Vagina (tissue), 2 donors: ENCODE measurements around the gene DPYD. TPM values are rescaled to one million over a fixed set of nuclear protein-coding genes. Genes with fewer than 3 reads are reported as not detected.

Source experiments
- DNase-seq, 2 donors: peaks; one replicate each; pipeline ENCODE4 v3.0.0-alpha.2; 2017; ENCODE audit errors: extremely low spot score in 2 of 2
- H3K27ac ChIP-seq: fragments of 200-600 bp; sonication (generic); one replicate; pipeline ENCODE4 v1.5.1; 2019
- H3K27me3 ChIP-seq: fragments of 200-600 bp; sonication (generic); one replicate; pipeline ENCODE4 v1.5.1; 2019
- H3K36me3 ChIP-seq, 2 donors: fragments of 200-600 bp; sonication (generic); one replicate each; pipeline ENCODE4 v1.5.1; 2017 to 2019
- H3K4me1 ChIP-seq: fragments of 200-600 bp; sonication (generic); one replicate; pipeline ENCODE4 v1.5.1; 2019
- H3K4me3 ChIP-seq, 2 donors: fragments of 200-600 bp; sonication (generic); 1 replicate in 1 of 2; 2 replicates in 1 of 2; pipeline ENCODE4 v1.5.1; 2016 to 2019
- H3K9me3 ChIP-seq: fragments of 200-600 bp; sonication (generic); one replicate; pipeline ENCODE4 v1.5.1; 2019
- CTCF ChIP-seq, 3 experiments: fragments of 450-650 bp in 2 of 3; fragments of 200-600 bp in 1 of 3; sonication (generic) in 1 of 3; IDR thresholded peaks; one replicate each; pipeline ENCODE4 v1.5.1; 2017 to 2019; ENCODE audit warnings: antibody characterized with exemption in 3 of 3, mild to moderate bottlenecking in 2 of 3, moderate library complexity in 2 of 3
- POLR2A ChIP-seq, 2 donors: fragments of 450-650 bp; IDR thresholded peaks; one replicate each; pipeline ENCODE4 v1.6.1; 2017; ENCODE audit warnings: antibody characterized with exemption in 2 of 2, mild to moderate bottlenecking in 2 of 2, moderate library complexity in 2 of 2
- POLR2AphosphoS5 ChIP-seq, 2 donors: sonication (generic); formaldehyde crosslinking; IDR thresholded peaks; one replicate each; pipeline ENCODE4 v1.9.0; 2017; ENCODE audit warnings: antibody characterized with exemption in 2 of 2, mild to moderate bottlenecking in 2 of 2, low read depth in 1 of 2; ENCODE audit not compliant: insufficient read depth in 1 of 2
- intact Hi-C: fragments of 100-400 bp; cut with DNase I; formaldehyde crosslinking; loops from one replicate; pipeline ENCODE4 v1.15.1; 2023
- total RNA-seq: library from RNA; depleted of rRNA; stranded (reverse); fragments of >200 nt; gene quantifications from one replicate; pipeline ENCODE4 v1.2.3, GENCODE V29; 2016

DPYD gene
- total RNA-seq, 1 donor from 2014 or later = 45.7 TPM

- Histone ChIP-seq H3K36me3 (no peaks in the 10 kb centered on the region), H3K27ac (no peak overlapping the region), H3K27me3 (no peaks in the 10 kb centered on the region), H3K9me3 (no peaks in the 10 kb centered on the region), H3K4me3 (no peak overlapping the region), H3K4me1 (no peaks in the 10 kb centered on the region)
- TF ChIP-seq CTCF (IDR thresholded peaks at IDR 0.05) (no peak), POLR2A (IDR thresholded peaks at IDR 0.05) (no peak), POLR2AphosphoS5 (IDR thresholded peaks at IDR 0.05; ENCODE audit: insufficient read depth in 1 of 2, low read depth in 1 of 2) (no peak)
- DNase-seq = no peak
- intact Hi-C loops = no loop called here
Measured at GRCh38 chr1:97112442-97112841, 808.4 kb downstream of the DPYD start.

GRCh38 chr1:97108179-97108578 is 812.7 kb downstream of the DPYD start:
- Histone ChIP-seq H3K27ac (no peak overlapping the region), H3K36me3 (no peaks in the 10 kb centered on the region), H3K27me3 (no peaks in the 10 kb centered on the region), H3K4me3 (no peak overlapping the region), H3K4me1 (no peaks in the 10 kb centered on the region), H3K9me3 (no peaks in the 10 kb centered on the region)
- no peak for TF ChIP-seq POLR2AphosphoS5 (IDR thresholded peaks at IDR 0.05; ENCODE audit: insufficient read depth in 1 of 2, low read depth in 1 of 2)
- TF ChIP-seq POLR2A (IDR thresholded peaks at IDR 0.05) = no peak
- no peak for TF ChIP-seq CTCF (IDR thresholded peaks at IDR 0.05)
- intact Hi-C loops = no loop called here
- no peak for DNase-seq

DNA sequence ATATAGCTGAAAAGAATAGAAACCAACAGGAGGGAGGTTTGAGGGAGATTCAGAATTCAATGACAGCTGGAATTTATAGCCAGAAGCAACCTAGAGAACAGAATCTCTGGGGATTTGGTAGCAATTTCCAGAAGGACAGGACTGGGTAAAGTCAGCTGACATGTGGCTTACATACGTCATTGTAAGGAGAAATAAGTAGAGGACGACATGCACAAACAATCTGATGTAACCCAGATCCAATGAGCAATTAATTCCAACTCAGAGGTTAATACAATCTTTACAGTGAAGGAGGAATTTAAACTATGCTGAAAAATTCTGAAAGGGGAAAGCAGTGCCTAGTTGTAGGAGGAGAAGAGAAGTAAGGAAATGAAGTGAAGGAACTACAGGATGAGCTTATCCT is 815.3 kb downstream of the DPYD start:
- no peak overlapping the region for H3K4me3 ChIP-seq
- no peak overlapping the region for H3K27ac ChIP-seq
- no peak for DNase-seq
- intact Hi-C loops = no loop called here
- H3K4me1 ChIP-seq = no peaks in the 10 kb centered on the region
- no peaks in the 10 kb centered on the region for H3K27me3 ChIP-seq
- H3K9me3 ChIP-seq = no peaks in the 10 kb centered on the region
- H3K36me3 ChIP-seq = no peaks in the 10 kb centered on the region
- TF ChIP-seq POLR2AphosphoS5 (IDR thresholded peaks at IDR 0.05; ENCODE audit: insufficient read depth in 1 of 2, low read depth in 1 of 2) (no peak), CTCF (IDR thresholded peaks at IDR 0.05) (no peak), POLR2A (IDR thresholded peaks at IDR 0.05) (no peak)

DNA sequence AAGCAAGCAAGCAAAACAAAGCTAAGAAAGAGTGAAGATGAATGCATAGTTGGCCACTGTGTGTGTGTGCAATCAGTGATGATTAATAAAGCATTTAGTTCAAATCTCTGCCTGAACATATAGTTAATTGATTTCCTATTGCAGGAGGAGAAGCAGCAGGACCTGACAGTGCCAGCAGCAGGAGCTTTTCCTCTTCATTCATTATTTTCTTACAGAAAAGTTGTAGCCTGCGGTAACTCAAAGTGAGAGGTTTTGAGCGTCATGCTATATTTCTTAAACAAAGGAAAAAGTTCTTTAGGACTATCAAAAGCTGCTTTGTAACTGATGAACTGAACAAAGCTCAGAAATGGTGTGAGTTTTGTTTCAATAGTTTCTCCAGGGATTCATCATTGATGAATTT is 819.3 kb downstream of the DPYD start:
- no peak overlapping the region for H3K27ac ChIP-seq
- intact Hi-C loops = no loop called here
- no peaks in the 10 kb centered on the region for H3K27me3 ChIP-seq
- no peaks in the 10 kb centered on the region for H3K9me3 ChIP-seq
- H3K36me3 ChIP-seq = no peaks in the 10 kb centered on the region
- no peak for DNase-seq
- no peak overlapping the region for H3K4me3 ChIP-seq
- TF ChIP-seq CTCF (IDR thresholded peaks at IDR 0.05) = no peak
- no peak for TF ChIP-seq POLR2A (IDR thresholded peaks at IDR 0.05)
- no peaks in the 10 kb centered on the region for H3K4me1 ChIP-seq

GRCh38 chr1:97097404-97097925 is 823.4 kb downstream of the DPYD start:
- H3K36me3 ChIP-seq = no peaks in the 10 kb centered on the region
- no peak for TF ChIP-seq POLR2A (IDR thresholded peaks at IDR 0.05)
- TF ChIP-seq CTCF (IDR thresholded peaks at IDR 0.05) = no peak
- no peak for TF ChIP-seq POLR2AphosphoS5 (IDR thresholded peaks at IDR 0.05; ENCODE audit: insufficient read depth in 1 of 2, low read depth in 1 of 2)
- H3K4me3 ChIP-seq = no peak overlapping the region
- DNase-seq = no peak
- intact Hi-C loops = no loop called here
- H3K4me1 ChIP-seq = peaks cover 9% of the 10 kb centered on the region
- no peaks in the 10 kb centered on the region for H3K27me3 ChIP-seq
- H3K27ac ChIP-seq = no peak overlapping the region
- H3K9me3 ChIP-seq = no peaks in the 10 kb centered on the region
